Inflammatory macrophage (primary cell): ENCODE data around the gene MED9.

Experiments
- DNase-seq, 2 donors: peaks; one replicate each; pipeline ENCODE4 v3.0.0-alpha.2; 2020 to 2022

Gene MED9

DNA sequence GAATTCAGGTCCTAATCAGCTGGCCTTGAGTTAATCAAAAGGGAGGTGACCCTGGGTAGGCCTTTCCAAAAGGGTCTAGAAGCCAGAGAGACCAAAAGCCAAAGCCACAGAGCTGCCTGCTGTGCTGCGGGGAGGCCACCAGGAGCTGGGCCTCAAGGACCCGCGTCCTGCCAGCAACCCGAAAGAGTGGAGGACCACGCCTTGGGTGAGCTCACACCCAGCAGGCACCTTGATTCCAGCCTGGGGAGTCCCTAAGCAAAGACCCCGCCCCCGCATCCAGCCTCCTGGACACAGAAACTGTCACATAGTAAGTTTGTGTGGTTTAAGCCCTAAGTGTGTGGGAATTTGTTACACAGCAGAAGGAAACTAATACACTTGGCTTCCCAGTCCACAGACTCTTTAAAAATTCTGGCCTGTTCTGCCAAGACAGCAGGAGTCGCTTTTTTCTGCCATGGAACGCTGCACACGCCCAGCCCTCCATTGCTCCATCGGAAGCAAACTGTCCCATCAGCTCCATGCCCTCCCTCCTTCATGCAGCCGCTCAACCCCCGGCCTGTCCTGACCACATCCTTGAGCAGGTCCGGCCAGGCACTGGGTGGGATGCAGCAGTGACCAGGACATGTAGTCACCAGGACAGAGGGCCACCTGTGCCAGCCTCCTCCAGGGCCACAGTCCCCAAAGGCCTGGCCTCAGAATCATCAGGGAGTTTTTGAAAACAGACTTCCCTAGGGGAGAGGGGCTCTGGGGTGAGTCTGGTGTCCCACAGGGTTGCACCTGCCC is 40.3 kb downstream of the MED9 start:
- DNase-seq: no peak

DNA sequence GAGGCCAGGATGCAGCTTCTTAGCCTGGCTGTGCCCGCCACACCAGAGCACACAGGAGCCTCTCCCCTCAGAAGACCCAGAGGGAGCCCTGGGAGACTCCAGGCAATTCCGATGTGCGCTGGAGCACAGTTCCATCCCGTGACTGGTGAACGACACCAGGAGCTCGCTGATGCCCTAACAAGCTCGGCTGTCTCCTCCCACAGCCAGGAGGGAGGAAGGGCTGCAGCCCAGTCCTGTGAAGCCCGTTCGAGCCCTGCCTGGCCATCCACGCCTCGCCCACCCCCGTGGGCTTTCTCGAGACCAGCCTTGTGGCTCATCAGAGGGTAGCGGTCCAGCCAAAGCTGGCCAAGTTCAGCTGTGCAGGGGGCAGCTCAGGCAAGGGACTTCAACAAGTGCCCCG is 41.2 kb downstream of the MED9 start:
- no peak for DNase-seq

DNA sequence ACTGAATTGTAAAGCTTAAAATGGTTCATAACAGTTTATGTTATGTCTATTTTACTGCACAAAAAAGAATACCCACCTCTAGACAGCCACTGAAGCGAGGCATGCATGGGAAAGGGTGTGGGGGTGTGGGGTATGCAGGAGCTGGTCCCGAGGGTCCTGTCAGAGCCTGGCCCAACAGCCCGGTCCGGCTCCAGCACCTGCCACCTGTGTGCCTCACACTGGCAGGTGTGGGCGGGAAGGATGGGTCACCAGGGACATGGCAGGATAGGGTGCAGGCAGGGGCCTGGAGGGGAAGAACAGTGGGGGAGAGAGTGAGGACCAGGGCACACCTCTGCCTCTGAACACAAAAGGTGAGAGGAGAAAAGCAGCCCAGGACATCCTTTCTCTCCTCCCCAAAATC is 42.2 kb downstream of the MED9 start:
- DNase-seq: no peak

DNA sequence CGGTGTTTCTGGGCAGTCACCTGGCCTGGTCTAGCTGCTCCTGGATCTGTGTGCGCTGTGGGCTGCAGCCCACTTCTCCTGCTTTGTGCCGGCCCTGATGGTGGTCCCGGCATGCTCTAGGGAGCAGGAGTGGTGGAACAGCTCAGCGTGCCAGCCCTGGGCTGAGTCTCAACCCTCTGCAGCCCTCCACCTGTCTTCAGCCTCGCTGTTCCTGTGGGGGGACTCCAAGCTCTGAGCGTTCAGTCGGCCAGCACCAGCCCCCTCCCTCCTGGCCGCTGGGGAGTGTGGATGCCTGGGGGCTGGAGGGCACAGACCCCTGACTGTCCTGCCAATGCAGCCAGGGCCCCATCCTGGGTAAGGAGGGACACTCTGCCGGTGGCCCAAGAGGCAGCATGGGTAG is 43.1 kb downstream of the MED9 start:
- no peak for DNase-seq

DNA sequence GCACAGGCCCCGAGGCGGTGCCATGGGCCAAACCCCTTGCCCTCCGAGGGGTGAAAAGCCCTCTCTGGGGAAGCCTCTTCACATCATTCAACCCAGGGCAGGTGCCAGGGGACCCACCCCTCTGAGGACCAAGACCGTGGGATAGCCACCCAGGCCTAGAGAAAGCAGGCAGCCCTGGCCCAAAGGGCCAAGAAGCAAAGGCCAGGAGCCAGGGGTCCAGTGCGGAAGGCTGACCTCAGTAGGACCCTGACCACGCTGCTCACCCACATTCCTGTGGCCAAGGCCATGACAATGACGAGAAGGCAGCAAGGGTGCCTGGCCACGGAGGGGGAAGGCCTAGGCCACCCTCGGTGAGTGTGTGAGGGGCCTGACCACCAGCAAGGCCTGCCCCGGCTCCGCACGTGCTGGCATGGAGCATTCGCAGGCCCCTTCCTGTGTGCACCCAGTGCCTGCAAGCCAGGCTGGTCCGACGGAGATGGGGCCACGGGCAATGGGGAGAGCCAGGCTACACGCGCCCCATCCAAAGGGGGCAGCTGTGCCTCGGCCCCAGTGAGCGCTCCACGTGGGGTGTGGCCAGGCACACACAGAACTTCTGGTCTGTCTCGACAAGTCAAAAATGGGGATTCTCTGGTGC is 43.9 kb downstream of the MED9 start:
- no peak for DNase-seq

DNA sequence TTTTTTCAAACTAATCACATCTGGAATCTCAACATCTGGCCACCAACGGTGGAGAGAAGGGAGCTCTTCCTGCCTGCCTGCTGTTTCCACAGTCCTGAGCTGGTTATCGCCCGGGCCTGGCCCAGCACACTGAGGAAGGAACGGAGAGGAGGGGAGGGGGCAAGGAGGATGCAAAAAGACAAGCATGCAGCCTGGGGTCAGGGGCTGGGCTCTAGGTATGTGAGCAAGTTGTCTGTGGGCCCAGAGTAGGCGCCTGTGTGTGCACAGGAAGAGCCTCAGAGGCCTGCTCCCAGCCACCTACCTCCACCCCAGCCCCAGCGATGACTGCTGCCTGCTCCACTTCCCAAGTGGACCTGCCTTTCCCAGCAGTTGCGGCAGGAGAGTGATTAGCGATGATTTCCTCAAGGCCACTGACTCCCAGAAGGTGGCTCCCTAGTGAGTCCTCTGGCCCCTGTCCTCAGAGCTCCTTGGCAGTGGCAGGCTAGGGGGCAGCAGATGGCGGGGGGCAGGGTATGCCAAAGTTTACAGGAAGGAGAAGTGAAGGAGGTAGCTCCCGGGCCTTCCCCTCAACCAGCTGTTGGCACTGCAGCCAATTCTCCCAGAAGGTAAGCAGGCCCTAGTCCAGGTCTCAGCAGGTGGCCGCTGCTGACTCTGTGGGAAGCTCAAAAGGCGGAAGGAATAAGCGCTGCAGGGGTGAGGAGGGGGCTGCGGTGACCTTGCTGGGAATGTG is 46.4 kb downstream of the MED9 start:
- no peak for DNase-seq

DNA sequence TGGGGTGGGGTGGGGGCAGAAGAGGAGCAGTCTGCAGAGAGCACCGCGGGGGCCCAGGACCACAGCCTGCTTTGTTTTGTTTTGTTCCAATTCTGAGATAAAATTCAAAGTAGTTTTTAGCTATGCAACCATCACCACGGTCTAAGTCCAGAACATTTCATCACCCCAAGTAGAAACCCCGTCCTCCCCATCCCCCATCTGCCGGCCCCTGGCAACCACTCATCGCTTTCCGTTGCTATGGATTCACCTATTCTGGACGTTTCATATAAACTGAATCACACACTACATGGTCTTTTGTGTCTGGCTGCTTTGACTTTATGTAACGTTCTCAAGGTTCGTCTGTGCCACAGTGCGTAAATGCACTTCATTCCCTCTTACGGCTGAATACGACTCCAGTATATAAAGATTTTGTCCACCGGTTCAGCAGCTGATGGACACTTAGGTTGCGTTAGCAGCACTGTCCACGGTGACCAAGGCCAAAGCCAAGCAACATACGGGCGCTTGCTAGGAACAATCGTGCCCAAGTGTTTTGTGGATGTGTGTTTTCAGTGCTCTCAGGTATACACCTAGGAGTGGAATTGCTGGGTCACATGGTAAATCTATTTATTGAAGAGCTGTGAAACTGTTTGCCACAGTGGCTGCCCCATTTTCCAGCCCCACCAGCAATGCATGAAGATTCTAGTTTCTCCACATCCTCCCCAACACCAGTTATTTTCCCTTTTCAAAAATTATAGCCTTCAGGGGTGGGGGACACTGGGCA is 47.1 kb downstream of the MED9 start:
- DNase-seq: no peak

DNA sequence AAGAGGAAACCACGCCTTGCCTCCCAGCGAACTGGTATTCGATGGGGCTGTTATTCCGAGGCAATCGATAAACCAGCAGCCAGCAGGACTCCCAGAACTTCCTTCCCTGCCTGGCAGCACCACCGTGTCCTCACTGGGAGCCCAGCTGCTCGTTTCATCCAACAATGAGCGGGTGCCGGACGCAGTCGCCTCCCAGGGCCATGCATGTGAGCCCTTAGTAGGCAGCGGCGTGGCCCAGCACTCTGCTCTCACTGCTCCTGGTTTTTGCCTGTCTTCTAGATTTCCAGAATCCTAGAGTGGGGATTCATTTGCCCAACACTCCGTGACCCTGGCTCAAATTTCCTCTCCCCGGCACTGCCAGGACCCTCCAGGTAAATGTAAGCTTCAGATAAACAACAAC is 48.5 kb downstream of the MED9 start:
- no peak for DNase-seq

DNA sequence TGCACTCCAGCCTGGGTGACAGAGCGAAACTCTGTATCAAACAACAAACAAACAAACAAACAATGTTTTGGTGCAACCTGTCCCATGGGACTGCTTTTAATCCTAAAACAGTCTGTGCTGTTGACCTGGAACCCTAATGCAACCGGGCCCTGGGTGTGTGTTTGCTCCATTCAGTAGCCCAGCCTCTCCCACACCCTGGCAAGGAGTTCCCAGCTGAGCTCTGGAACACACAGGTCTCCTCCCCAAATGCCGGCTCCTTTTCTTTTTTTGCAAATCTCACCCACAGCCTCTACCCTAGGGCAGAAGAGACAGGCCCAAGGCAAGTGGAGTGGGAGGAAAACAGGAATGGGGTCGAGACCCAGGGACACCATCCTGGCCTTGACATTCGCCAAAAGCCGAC is 49.2 kb downstream of the MED9 start:
- DNase-seq: no peak

DNA sequence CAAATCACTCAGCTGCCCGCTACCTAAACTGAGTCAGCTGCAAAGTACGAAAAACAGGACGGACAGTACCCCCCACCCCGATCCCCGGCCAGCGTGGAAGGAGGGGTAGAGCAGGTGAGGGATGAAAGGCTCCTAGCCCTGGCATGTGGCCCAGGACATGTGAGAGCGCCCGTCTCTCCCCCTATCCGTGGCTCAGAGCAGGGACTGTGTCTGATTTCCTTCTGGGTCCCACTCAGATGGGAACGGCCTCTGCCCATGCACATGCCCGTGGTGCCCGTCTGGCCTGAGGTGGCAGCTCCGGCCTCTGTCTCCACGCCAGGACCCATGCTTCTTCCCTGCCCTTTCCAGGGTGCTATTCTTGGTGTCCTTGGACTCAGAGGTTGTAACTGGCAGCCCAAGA is 49.6 kb downstream of the MED9 start:
- no peak for DNase-seq

DNA sequence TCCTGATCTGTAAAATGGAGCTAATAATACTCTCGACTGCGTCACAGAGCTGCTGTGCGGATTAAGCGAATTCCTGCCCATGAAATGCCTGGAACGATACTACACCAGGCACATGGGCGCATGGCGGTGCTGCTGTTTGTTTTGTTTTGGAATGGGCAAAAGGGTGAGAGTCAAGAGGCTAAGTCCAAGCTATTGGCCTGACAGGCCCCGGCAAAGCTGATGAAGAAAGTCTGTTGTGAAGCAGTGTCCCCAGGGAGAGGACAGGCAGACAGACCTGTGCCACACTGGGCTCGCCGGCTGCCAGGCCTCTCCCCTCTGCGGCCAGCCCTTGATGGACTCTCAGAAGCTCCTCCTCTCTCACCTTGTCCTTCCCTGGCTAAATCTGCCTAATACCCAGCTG is 50.7 kb downstream of the MED9 start:
- DNase-seq: no peak

DNA sequence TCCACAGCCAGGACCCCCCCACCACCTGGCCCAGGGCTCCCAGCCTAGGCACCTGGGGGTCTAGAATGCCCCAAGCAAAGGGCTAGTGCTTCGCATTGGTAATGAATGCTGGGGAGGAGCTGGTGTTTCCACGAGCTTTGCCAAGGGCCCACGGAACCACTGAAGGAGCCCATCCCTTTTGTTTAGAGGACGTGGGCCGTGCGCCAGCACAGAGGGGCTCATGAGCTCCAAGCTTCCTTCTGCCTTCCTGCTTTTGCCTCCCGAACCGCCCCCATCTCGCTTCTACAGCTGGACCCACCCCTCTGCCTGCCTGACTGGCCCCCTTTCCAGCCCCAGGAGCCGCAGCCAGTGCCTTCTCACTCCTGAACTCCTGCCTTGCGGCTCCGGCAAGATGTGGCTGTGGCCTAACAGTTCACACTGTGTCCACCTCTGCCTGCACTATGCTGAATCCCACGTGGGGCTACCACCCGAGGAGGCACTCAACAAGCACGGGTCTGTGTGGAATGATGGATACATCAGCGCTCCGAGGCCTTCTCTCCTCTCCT is 51.2 kb downstream of the MED9 start:
- no peak for DNase-seq

DNA sequence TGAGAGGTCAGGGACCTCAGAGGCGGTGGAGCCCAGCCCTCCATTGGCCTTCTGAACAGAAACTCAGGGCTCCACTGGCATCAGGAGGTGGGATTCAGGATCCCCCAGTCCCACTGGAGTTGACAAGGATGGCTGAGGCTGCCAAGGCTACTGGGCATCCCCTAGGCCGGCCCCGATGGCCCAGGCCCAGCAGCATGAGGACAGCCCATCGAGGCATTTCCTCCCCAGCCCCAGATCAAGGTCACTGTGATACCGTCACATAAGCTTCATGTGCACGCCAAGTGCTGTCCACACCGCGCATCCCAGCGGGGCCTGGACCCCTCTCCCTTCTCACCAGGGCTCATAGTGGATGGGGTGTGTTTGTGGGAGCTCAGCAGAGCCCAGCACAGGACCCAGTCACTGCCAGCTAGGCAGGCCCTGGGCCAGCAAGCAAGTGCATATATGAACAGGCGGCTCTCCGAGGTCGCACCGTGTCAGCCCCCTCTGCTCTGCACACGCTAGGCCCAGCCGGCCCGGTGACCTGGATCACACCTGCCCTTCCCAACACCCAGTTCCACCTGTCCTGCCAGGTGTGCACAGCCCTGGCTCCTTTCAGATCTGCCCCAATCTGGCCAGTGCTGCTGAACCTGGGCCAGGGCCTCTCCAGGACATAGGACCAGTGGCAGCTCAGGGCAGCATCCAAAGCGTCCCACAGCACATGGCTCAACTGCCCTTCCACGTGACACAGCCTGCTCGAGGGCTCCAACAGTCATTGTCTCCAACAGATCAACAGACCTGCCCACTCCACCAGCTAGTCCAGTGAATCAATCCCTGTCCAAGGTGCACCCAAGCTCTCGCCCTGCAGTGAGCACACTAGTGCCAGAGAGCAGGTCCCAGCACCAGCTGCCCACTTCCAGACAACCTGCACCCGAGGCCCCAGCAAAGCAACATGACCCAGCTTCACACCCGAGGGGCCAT is 52.2 kb downstream of the MED9 start:
- DNase-seq: no peak

DNA sequence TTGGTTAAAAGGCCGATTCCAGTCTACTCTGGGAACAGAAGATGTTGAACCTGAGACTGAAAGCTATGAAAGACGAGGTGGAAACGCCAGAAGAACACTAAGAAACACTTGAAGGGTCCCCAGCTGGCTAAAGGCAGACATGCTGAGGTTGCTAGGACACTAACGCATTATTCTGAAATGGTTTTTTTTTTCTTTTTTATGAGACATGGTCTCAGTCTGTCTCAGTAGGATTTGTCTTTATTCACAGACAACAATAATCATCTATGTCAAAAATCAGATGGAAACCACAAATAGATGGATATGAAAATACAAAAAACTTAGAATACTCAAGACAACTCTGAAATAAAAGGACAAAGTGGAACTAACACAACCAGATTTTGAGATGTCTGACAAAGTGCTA is 54.4 kb downstream of the MED9 start:
- no peak for DNase-seq

DNA sequence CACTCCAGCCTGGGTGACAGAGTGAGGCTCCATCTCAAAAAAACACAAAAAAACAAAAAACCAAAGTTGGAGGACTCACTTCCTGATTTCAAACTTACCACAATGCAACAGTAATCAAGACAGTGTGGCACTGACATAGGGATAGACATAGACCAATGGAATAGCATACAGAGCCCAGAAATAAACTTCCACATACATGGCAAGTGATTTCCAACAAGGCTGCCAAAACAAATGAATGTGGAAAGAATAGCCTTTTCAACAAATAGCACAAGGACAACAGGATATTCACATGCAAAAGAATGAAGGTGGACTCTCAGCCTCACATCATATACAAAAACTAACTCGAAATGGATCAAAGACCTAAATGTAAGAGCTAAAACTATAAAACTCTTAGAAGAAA is 56.2 kb downstream of the MED9 start:
- no peak for DNase-seq

DNA sequence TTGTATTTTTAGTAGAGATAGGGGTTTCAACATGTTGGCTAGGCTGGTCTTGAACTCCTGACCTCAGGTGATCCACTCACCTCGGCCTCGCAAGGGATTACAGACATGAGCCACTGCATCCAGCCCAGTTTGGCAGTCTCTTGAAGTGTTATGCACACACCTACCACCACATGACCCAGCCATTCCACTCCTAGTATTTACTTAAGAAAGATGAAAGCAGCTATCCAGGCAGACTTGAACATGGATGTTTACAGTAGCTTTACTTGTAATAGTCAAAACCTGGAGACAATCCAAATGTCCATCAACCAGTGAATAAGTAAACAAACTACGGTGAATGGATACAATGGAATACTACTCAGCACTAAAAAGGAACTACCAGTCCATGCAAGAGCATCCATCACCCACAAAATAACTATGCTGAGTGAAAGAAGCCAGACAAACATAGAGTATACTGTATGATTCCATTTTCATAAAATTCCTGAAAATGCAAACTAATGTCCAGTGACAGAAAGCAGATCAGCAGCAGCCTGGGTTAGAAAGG is 57.2 kb downstream of the MED9 start:
- DNase-seq: no peak

DNA sequence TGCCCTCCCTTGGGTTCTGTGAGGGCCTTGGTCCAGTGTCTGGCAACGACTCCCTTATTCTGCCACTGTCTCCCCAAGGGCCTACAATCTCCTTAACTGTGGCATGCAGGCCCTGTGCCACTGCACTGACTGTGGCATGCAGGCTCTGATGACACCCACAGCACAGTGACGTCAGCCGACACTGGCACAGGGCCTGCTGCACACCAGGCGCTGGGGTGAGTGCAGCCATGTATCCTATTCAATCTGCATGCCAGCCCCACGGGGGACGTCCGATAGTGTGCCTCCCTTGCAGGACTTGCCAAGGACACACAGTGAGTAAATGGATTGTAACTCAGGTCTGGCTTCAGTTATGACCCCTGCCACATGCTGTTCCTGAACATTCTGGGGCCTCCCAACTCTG is 59.2 kb downstream of the MED9 start:
- DNase-seq: no peak

DNA sequence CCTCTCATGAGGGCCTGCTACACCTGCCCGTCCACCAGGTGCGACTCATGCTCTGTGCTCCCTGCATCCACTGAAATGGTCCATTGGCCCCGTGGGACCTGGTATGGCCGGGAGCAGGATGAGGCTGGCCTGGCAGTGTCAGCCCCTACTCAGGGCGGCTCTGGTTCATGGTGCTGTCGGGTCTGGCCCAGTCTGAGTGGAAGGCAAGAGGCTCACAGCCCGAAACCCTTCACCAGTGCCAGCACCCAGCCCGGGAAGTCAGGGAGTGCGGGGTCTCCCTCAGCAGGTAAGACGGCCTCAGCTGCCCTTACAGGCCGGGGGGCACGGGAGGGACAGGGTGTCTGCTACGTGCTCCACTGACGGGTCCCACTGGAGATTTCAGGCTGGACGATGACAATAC is 59.9 kb downstream of the MED9 start:
- no peak for DNase-seq

DNA sequence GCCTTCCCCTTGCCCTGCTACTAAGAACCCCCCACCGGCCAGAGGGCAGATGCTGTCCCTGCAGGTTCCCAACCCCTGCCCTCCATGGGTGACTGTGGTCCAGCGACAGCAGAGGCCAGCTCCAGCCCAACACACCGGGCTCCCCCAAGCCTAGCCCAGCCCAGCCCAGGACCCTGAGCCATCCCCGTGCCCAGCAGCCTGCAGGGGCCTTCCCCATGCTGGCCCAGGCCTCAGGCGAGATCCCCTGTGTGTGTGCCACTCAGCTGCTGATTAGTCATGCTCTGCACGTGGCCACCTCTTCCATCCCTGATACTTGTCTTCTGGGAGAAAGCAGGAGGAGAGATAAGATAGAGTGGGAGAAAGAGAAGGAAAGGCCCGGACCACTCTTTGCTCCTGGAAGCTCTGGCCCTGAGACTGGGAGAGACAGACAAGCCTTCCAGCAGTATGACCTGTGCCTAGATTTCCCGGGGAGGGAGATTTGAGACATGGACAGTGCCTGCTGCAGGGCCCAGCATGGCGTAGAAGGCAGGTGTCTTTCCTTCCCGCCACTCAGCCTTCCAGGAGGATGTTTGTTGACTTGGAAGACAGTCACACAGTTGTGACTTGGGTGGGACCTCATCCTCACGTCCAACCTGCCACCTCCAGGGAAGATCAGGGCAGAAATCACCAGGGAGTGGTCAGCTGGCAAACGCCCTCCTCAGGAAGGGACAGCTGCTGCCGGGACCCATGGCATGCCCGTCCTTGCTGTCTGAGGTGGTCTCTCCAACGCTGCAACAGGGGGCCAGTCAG is 60.7 kb downstream of the MED9 start:
- no peak for DNase-seq
